Epidermal melanocyte (primary cell): ENCODE data around the gene BLTP3B.

Experiments used
- DNase-seq: peaks from one replicate; pipeline ENCODE4 v3.0.0; 2011; ENCODE audit warnings: low spot score; ENCODE audit not compliant: insufficient read length

BLTP3B gene

GRCh38 chr12:100120355-100120754, 22.3 kb downstream of the BLTP3B start:
- no peak for DNase-seq

GRCh38 chr12:100115291-100115690, 27.4 kb downstream of the BLTP3B start:
- no peak for DNase-seq

GRCh38 chr12:100114574-100114973, 28.1 kb downstream of the BLTP3B start:
- DNase-seq: peak; percentile 28

- no peak for DNase-seq
Observed at GRCh38 chr12:100110276-100110675, 32.4 kb downstream of the BLTP3B start.

GRCh38 chr12:100106861-100107260, 35.8 kb downstream of the BLTP3B start:
- no peak for DNase-seq

- DNase-seq: no peak
Observed at GRCh38 chr12:100105661-100106060, 37.0 kb downstream of the BLTP3B start.

GRCh38 chr12:100101000-100101399, 41.7 kb downstream of the BLTP3B start:
- no peak for DNase-seq
